HL-60 (cell line): Measurements from ENCODE around the gene TMEM247.

Source experiments
- CTCF ChIP-seq: IDR thresholded peaks from one replicate; pipeline ENCODE4 v1.5.1; 2011; ENCODE audit warnings: low read length, control low read depth, inconsistent platforms; ENCODE audit not compliant: insufficient read depth
- GABPA ChIP-seq: IDR thresholded peaks from 2 replicates; pipeline ENCODE4 v1.6.1; 2012; ENCODE audit warnings: low read depth
- SPI1 ChIP-seq: IDR thresholded peaks from 2 replicates; pipeline ENCODE4 v1.6.1; 2012; ENCODE audit warnings: low read depth, mild to moderate bottlenecking, borderline replicate concordance

GRCh38 chr2:46502291-46502885, 23.0 kb downstream of the TMEM247 start:
- TF ChIP-seq SPI1 (no peak), CTCF (no peak), GABPA (no peak)
